Measurements from ENCODE around the gene HAUS3.

- TF ChIP-seq CTCF (optimal IDR thresholded peaks at IDR 0.05 in 1 of 3, IDR thresholded peaks at IDR 0.05 in 1 of 3, conservative IDR thresholded peaks at IDR 0.05 in 1 of 3; ENCODE audit: extremely low read depth in 1 of 3, insufficient read depth in 2 of 3, low read length in 3 of 3) (peak; percentile 68 to 70 (median 69)), EZH2 (IDR thresholded peaks at IDR 0.05; ENCODE audit: low read length) (no peak)
Measured at GRCh38 chr4:2186133-2186864, 55.6 kb downstream of the HAUS3 start.
